Measurements from ENCODE around the gene WNK2. TPM values are rescaled to one million over a fixed set of nuclear protein-coding genes. Genes with fewer than 3 reads are reported as not detected.

Gene WNK2
- total RNA-seq, 4 donors from 2014 or later: 0.28 to 1.7 (median 0.47) TPM

DNA sequence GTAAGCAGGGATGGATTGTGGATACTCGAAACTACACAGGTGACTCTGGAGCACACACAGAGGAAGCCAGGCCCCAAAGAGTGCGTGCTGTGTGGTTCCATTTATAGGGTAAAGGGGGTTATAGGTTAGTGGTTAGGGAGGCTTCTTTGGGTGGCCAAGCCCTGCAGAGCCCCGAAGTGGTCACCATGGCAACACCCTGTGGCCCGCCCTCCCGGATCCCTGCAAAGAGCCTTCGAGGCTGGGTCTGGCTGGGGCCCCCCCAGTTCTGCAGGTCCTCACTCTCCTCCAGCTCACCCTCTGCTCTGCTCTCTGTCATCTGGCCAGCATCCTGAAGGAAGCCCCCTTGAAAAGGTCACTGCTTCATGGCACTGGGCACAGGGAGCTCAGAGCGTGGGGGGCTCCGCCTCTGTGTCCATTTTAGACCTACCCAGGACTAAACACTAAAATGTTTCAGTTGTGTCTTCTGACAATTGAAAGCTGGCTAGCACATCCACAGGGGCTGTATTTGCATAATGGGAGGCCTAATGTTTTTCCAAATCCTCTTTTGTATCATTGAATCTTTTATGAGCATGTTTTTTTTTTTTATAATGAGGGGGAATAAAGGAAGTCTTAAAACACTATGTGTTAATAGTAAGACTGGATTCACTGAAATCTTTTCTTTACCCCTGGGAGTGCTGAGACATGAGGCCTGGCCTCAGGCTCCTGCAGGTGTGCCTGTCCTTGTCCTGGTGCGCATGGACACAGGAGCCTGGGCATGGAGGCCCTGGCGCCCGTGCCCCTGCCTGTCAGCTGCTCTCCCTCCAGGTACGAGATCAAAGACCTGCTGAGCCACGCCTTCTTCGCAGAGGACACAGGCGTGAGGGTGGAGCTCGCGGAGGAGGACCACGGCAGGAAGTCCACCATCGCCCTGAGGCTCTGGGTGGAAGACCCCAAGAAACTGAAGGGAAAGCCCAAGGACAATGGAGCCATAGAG is 55.3 kb downstream of the WNK2 start:
- ATAC-seq (ENCODE audit: low FRiP score): no peak
- DNase-seq (ENCODE audit: low spot score): no peak
- TF ChIP-seq, protein P1, sequence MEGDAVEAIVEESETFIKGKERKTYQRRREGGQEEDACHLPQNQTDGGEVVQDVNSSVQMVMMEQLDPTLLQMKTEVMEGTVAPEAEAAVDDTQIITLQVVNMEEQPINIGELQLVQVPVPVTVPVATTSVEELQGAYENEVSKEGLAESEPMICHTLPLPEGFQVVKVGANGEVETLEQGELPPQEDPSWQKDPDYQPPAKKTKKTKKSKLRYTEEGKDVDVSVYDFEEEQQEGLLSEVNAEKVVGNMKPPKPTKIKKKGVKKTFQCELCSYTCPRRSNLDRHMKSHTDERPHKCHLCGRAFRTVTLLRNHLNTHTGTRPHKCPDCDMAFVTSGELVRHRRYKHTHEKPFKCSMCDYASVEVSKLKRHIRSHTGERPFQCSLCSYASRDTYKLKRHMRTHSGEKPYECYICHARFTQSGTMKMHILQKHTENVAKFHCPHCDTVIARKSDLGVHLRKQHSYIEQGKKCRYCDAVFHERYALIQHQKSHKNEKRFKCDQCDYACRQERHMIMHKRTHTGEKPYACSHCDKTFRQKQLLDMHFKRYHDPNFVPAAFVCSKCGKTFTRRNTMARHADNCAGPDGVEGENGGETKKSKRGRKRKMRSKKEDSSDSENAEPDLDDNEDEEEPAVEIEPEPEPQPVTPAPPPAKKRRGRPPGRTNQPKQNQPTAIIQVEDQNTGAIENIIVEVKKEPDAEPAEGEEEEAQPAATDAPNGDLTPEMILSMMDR (IDR thresholded peaks at IDR 0.05): no peak

DNA sequence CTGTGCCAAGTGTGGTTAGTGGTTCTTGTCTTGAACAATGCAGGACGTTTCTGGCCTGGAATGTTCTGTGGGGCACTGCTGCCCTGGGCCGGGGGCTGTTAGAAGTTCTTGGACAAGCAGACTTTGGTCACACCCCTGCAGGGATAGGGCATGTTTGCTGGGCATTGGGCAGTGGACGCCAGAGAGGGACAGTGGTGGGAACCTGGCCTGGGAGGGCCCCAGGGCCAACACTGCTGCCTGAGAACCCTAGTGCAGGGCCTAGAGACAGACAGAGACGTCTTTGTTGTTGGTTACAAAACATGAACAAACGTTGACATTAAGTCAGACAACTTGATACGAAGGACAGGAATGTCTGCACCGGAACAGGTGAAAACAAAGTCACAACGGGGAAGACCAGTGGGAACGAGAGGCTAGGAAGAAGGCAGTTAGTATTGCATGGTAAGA is 57.0 kb downstream of the WNK2 start:
- TF ChIP-seq, protein P1 (IDR thresholded peaks at IDR 0.05): no peak
- DNase-seq (ENCODE audit: low spot score) (no peak), ATAC-seq (ENCODE audit: low FRiP score) (no peak)

DNA sequence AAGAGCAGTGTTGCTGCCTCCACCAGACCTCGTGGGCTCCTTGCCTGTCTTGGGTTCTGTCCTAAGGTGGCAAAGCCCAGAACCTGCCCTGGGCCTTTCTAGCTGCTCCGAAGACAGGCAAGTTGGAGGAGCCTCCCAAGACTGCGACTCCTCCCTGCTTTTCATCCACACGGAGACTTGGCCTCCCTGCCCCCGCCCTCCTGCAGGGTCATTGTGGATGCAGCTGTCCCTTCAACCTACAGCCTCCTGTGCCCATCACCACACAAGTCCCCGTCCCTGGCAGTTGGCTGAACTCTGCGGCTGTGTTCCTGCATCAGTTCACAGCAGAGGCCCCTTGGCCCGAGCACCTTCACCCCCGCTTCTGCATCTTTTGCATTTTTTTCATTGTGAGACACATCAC is 59.2 kb downstream of the WNK2 start:
- ATAC-seq (ENCODE audit: low FRiP score) (no peak), DNase-seq (ENCODE audit: low spot score) (no peak)
- TF ChIP-seq, protein P1 (IDR thresholded peaks at IDR 0.05): no peak

DNA sequence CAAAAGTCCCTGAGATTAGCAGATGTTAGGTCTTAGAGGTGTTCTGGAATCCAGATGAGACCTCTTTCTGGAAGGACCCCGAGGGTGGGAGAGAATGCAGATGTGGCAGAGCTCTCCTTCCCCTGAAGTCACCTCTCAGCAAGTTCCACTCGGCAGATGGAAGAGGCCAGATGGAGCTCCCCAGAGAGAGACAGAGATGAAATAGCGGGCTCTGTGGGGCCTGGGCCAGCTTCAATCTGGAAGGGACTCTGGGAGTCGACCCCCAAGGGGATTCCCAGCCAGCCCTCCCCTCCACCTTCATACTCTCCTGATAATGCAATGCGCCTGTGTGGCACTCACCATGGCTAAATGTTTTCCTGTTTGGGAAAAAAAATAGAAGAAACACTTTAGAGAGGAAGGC is 60.2 kb downstream of the WNK2 start:
- TF ChIP-seq, protein P1 (IDR thresholded peaks at IDR 0.05): no peak
- ATAC-seq (ENCODE audit: low FRiP score) (no peak), DNase-seq (ENCODE audit: low spot score) (no peak)

DNA sequence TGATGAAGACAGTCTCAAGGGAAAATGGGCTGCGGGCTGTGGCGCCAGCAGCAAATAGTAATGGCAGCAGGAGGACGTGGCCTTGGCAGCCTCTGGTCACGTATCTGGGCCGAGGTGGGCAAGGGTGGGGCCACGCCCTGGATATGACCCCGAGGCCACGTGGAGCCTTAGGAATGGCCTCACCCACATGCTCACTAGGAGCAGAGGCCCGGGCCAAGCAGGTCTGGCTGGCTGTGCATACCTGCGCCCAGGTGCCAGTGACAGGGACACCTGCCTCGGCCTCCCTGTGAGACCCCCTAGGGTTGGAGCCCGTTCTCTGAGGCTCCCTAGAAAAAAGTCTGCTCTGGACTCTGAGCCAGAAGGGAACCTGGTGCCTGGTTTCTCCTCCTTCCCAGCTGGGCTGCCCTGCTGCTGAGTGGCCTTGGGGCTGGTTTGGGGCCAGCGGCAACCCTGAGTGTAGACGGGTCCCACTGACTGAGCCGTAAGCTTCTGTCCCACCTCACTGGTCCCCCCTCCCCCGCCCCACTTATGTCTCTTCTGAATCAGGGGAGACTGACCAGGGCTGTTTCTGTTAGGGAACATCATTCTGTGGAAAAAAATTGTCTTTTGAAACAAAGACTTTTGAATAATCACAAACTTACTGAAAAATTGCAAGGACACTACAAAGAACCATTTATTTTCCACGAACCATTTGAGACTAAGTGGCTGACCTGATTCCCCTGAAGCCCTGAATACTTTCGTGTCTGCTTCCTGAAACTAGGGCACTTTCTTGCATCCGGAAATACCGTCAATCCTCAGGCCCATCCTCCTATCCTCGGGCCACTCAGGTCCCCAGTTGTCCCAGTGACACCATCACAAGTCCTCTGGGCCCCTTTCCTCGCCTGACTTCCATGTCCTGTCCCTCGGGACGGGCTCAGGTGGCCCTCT is 60.8 kb downstream of the WNK2 start:
- DNase-seq (ENCODE audit: low spot score): no peak
- no peak for ATAC-seq (ENCODE audit: low FRiP score)
- TF ChIP-seq, protein P1 (IDR thresholded peaks at IDR 0.05): no peak

DNA sequence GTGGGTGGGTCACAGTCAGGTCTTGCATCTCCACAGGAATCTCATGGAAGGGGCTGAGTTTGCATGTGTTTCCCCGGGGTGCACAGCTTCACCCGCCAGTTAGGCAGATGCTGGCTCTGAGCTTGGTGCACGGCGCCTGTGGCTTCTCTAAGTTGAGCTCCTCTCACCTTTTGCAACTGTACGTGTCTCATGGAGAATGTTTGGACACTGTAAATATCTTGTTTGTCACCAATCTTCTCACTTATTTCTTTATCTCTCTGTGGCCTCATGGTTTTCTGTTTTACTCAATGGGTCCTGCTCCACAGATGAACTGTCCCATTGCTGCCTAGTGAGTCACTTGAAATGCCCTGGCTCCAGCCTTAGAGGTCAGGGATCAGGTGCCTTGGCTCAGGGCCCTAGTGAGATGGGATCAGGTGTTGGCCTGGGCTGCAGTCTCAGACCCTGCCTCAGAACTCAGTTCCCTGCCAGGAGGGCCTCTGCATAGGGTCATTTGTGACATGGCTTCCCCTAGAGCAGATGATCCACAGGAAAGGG is 61.6 kb downstream of the WNK2 start:
- TF ChIP-seq, protein P1 (IDR thresholded peaks at IDR 0.05): no peak
- ATAC-seq (ENCODE audit: low FRiP score): no peak
- no peak for DNase-seq (ENCODE audit: low spot score)

Measured in omental fat pad (tissue), 4 donors.